DMS 273 (cell line): ENCODE results near the gene MYO1D.
"Not testable (repeated sequence)": the region's sequence is repeated elsewhere in the genome, so short reads cannot be mapped to it uniquely, and the experiment has no call there.

Source experiments
- DNase-seq: peaks from one replicate; lab custom pipeline; 2025; ENCODE audit not compliant: unreplicated experiment; lab: John Stamatoyannopoulos, UW

The MYO1D gene

GRCh38 chr17:32551186-32551955, 325.6 kb downstream of the MYO1D start:
- no peak for DNase-seq

GRCh38 chr17:32549559-32549958, 327.4 kb downstream of the MYO1D start:
- no peak for DNase-seq

- DNase-seq: peak; percentile 32
Observed at GRCh38 chr17:32546031-32546444, 330.9 kb downstream of the MYO1D start.

GRCh38 chr17:32542186-32542585, 334.7 kb downstream of the MYO1D start:
- DNase-seq: no peak

GRCh38 chr17:32541640-32542039, 335.3 kb downstream of the MYO1D start:
- no peak for DNase-seq

GRCh38 chr17:32536736-32537643, 339.9 kb downstream of the MYO1D start:
- peak; percentile 25 for DNase-seq

- DNase-seq: no peak
Observed at GRCh38 chr17:32533296-32533695, 343.6 kb downstream of the MYO1D start.

GRCh38 chr17:32529604-32530003, 347.3 kb downstream of the MYO1D start:
- DNase-seq: peak; percentile 46

GRCh38 chr17:32528825-32529224, 348.1 kb downstream of the MYO1D start:
- DNase-seq: no peak

- no peak for DNase-seq
Observed at GRCh38 chr17:32527146-32527545, 349.8 kb downstream of the MYO1D start.

GRCh38 chr17:32525122-32525521, 351.8 kb downstream of the MYO1D start:
- peak; percentile 78 for DNase-seq

GRCh38 chr17:32524553-32524880, 352.4 kb downstream of the MYO1D start:
- not testable (repeated sequence) for DNase-seq

- DNase-seq: no peak
Observed at GRCh38 chr17:32523827-32524552, 352.9 kb downstream of the MYO1D start.

- DNase-seq: no peak
Observed at GRCh38 chr17:32523017-32523680, 353.8 kb downstream of the MYO1D start.

GRCh38 chr17:32520737-32521404, 356.1 kb downstream of the MYO1D start:
- peak; percentile 66 for DNase-seq

- DNase-seq: peak; percentile 36
Observed at GRCh38 chr17:32520104-32520701, 356.7 kb downstream of the MYO1D start.

- DNase-seq: peak; percentile 88
Observed at GRCh38 chr17:32519228-32520103, 357.5 kb downstream of the MYO1D start.

GRCh38 chr17:32518646-32519227, 358.2 kb downstream of the MYO1D start:
- no peak for DNase-seq

GRCh38 chr17:32517982-32518381, 358.9 kb downstream of the MYO1D start:
- no peak for DNase-seq
